OCI-LY1 (cell line): Measurements from ENCODE around the gene LSMEM2.

Experiments
- H2AFZ ChIP-seq: fragments of 200-600 bp; sonication (generic), shearing (Covaris generic); 2 replicates; pipeline ENCODE4 v1.6.0; 2014; ENCODE audit warnings: antibody characterized with exemption, mild to moderate bottlenecking, low read length
- H3F3A ChIP-seq: fragments of 200-600 bp; sonication (generic), shearing (Covaris generic); 2 replicates; pipeline ENCODE4 v1.6.0; 2014; ENCODE audit warnings: mild to moderate bottlenecking, antibody characterized with exemption, low read length, moderate library complexity; ENCODE audit not compliant: insufficient read depth
- H3K27ac ChIP-seq: fragments of 200-600 bp; sonication (generic); 2 replicates; pipeline ENCODE4 v1.5.1; 2014; ENCODE audit warnings: low read length, mixed run types, mild to moderate bottlenecking, low read depth; ENCODE audit not compliant: poor library complexity, severe bottlenecking
- H3K27me3 ChIP-seq: fragments of 200-600 bp; sonication (generic); 2 replicates; pipeline ENCODE4 v1.6.0; 2014; ENCODE audit warnings: antibody characterized with exemption, mild to moderate bottlenecking, low read length, moderate library complexity; ENCODE audit not compliant: insufficient read depth
- H3K36me3 ChIP-seq: fragments of 200-600 bp; sonication (generic); 2 replicates; pipeline ENCODE4 v1.6.1; 2014; ENCODE audit warnings: mild to moderate bottlenecking, antibody characterized with exemption, low read length, moderate library complexity, mixed read lengths; ENCODE audit not compliant: insufficient read depth
- H3K4me1 ChIP-seq: fragments of 200-600 bp; sonication (generic); 2 replicates; pipeline ENCODE4 v1.5.1; 2014; ENCODE audit warnings: mild to moderate bottlenecking, low read length, moderate library complexity; ENCODE audit not compliant: insufficient read depth, severe bottlenecking
- H3K4me2 ChIP-seq: fragments of 200-600 bp; sonication (generic), shearing (Covaris generic); 2 replicates; pipeline ENCODE4 v1.6.1; 2014; ENCODE audit warnings: low read length
- H3K4me3 ChIP-seq: fragments of 200-600 bp; sonication (generic); 2 replicates; pipeline ENCODE4 v1.5.1; 2014; ENCODE audit warnings: low read length, low read depth, mild to moderate bottlenecking, mixed read lengths; ENCODE audit not compliant: poor library complexity, severe bottlenecking
- H3K79me2 ChIP-seq: fragments of 200-600 bp; shearing (Covaris generic); 2 replicates; pipeline ENCODE4 v1.6.1; 2016; ENCODE audit warnings: mixed run types, low read length, mixed read lengths; ENCODE audit not compliant: insufficient read depth
- H3K9ac ChIP-seq: fragments of 200-600 bp; sonication (generic), shearing (Covaris generic); 2 replicates; pipeline ENCODE4 v1.6.1; 2014; ENCODE audit warnings: mild to moderate bottlenecking, low read length, mixed read lengths
- H3K9me2 ChIP-seq: fragments of 200-600 bp; sonication (generic), shearing (Covaris generic); 2 replicates; pipeline ENCODE4 v1.6.1; 2014; ENCODE audit warnings: low read depth, mild to moderate bottlenecking, low read length, mixed read lengths
- H3K9me3 ChIP-seq: fragments of 200-600 bp; shearing (Covaris generic); 2 replicates; pipeline ENCODE4 v1.6.1; 2014; ENCODE audit warnings: low read length, mixed read lengths
- H4K20me1 ChIP-seq: fragments of 200-600 bp; sonication (generic), shearing (Covaris generic); 2 replicates; pipeline ENCODE4 v1.6.0; 2016; ENCODE audit warnings: mild to moderate bottlenecking, low read length; ENCODE audit not compliant: insufficient read depth
- EZH2 ChIP-seq: fragments of 200-600 bp; sonication (generic), shearing (Covaris generic); IDR thresholded peaks from 2 replicates; pipeline ENCODE4 v1.8.0; 2017; ENCODE audit warnings: borderline replicate concordance, mixed run types, mild to moderate bottlenecking, antibody characterized with exemption, low read length, moderate library complexity, mixed read lengths
- TF ChIP-seq, protein P1 (sequence below): fragments of 200-600 bp; sonication (generic), shearing (Covaris generic); IDR thresholded peaks from 2 replicates; pipeline ENCODE4 v1.5.1; 2017; ENCODE audit warnings: mild to moderate bottlenecking, antibody characterized with exemption, low read length, moderate library complexity, mixed read lengths

Gene LSMEM2

DNA sequence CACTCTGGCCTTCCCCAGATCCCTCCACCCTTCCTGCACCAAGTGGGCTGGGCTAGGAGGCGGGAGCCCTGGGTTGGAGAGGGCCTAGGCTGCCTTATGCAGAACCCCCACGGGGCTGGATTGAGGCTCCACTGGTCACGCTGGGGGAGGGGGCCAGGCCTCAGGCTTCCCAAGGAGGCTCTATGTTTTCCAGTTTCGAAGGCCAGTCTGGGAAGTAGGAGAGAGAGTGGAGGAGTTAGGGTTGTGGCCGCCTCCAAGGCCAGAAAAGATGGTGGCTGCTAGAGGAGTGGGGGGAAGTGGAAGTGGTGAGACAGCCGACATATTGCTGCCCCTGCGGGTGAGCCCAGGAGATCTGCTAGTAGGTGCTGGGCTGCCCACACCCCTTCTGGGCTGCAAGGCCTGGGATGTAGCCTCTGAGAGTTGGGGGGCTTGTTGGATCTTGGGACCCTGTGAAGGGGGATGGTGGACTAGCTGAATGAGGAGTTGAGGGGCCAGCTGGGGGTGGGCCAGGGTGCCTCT, 41.7 kb upstream of the LSMEM2 start:
- H3K4me1 ChIP-seq, result peaks cover 46% of the 10 kb centered on the region
- H3F3A ChIP-seq, result no peaks in the 10 kb centered on the region
- no peaks in the 10 kb centered on the region for H3K9me3 ChIP-seq
- no peak overlapping the region for H2AFZ ChIP-seq
- H3K4me3 ChIP-seq, result peak overlapping the region; percentile 93
- peak overlapping the region; percentile 88 for H3K9ac ChIP-seq
- no peak for TF ChIP-seq EZH2
- TF ChIP-seq, protein P1, sequence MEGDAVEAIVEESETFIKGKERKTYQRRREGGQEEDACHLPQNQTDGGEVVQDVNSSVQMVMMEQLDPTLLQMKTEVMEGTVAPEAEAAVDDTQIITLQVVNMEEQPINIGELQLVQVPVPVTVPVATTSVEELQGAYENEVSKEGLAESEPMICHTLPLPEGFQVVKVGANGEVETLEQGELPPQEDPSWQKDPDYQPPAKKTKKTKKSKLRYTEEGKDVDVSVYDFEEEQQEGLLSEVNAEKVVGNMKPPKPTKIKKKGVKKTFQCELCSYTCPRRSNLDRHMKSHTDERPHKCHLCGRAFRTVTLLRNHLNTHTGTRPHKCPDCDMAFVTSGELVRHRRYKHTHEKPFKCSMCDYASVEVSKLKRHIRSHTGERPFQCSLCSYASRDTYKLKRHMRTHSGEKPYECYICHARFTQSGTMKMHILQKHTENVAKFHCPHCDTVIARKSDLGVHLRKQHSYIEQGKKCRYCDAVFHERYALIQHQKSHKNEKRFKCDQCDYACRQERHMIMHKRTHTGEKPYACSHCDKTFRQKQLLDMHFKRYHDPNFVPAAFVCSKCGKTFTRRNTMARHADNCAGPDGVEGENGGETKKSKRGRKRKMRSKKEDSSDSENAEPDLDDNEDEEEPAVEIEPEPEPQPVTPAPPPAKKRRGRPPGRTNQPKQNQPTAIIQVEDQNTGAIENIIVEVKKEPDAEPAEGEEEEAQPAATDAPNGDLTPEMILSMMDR, result no peak
- H3K9me2 ChIP-seq, result no peaks in the 10 kb centered on the region
- H3K79me2 ChIP-seq, result peaks cover 28% of the 10 kb centered on the region
- H3K27ac ChIP-seq, result peak overlapping the region; percentile 78
- H3K27me3 ChIP-seq, result no peaks in the 10 kb centered on the region
- no peaks in the 10 kb centered on the region for H4K20me1 ChIP-seq
- H3K36me3 ChIP-seq, result peaks cover 9% of the 10 kb centered on the region; the same call in 1 of the 2 replicates
- H3K4me2 ChIP-seq, result peak overlapping the region; percentile 98

DNA sequence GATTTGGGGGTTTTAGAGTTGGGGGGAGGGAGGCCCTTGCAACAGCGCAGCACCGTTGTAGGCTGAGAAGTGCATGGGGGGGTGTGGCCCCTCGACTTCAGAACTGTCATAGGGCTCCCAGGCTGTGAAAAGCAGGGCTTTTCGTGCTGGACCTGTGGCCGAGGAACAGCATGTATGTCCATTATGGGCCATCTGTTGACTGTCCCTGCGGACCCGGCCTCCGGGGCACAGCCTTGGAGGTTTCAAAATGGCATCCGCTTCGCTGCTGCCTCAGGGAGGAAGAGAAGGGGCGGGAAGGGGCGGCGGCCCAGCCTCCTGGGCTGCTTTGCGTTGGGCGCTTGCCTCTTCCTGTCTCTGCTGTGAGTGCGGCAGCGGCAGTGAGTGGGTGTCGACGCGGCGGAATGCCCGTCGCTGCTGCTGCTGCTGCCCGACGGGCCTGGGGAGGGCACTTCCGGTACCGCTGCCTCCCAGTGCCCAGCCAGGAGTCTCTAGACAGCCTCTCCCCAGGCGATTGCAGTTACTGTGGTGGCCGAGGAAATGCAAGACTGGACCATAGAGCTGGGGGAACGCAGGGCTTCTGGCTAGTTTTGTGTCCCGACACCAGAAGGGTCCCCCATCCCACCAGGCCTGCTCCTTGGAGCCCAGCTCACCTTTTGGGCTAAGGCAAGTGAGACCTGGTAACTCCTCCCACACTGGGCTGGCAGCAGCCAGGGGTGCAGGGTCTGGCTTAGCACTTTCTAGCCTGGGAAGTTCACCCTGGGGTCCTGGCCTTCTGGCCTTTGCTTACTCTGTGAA, 40.9 kb upstream of the LSMEM2 start:
- Histone ChIP-seq H3F3A (no peaks in the 10 kb centered on the region), H3K27me3 (no peaks in the 10 kb centered on the region), H3K36me3 (peaks cover 9% of the 10 kb centered on the region; the same call in 1 of the 2 replicates), H3K4me1 (peaks cover 54% of the 10 kb centered on the region), H3K9ac (peak overlapping the region; percentile 88), H3K9me2 (no peaks in the 10 kb centered on the region), H3K4me2 (peak overlapping the region; percentile 98), H3K27ac (peak overlapping the region; percentile 78), H3K9me3 (no peaks in the 10 kb centered on the region), H3K4me3 (peak overlapping the region; percentile 93), H3K79me2 (peaks cover 28% of the 10 kb centered on the region), H4K20me1 (no peaks in the 10 kb centered on the region), H2AFZ (no peak overlapping the region)
- TF ChIP-seq EZH2, result no peak
- TF ChIP-seq, protein P1, result no peak

DNA sequence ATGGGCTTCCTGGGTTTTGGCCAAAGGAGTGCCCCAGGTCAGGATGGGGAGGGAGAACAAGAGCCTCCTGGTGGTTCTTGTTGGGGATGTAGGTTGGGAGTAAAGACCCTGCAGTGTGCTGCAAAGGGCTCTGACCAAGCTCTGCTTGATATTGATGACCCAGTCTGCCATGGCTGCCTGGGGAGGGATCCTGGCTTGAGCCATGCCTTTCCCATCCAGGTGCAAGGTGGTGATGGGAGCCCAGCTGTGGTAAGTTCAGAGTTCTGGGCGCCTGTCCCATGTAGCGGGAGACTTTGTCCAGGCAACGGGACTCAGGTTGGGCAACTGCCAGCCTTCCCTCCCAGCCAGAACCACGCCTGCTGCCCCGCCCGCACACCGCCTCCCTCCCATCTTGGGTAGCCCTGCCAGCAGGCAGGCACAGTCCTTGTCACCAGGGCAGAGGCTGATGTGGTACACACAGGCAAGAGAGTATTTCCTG, 40.3 kb upstream of the LSMEM2 start:
- H3K36me3 ChIP-seq, result peaks cover 9% of the 10 kb centered on the region; the same call in 1 of the 2 replicates
- peak overlapping the region; percentile 98 for H3K4me2 ChIP-seq
- no peaks in the 10 kb centered on the region for H3F3A ChIP-seq
- H3K9me3 ChIP-seq, result no peaks in the 10 kb centered on the region
- H3K4me1 ChIP-seq, result peaks cover 60% of the 10 kb centered on the region
- H3K27ac ChIP-seq, result peak overlapping the region; percentile 78
- H3K79me2 ChIP-seq, result peaks cover 28% of the 10 kb centered on the region
- H4K20me1 ChIP-seq, result no peaks in the 10 kb centered on the region
- TF ChIP-seq, protein P1, result no peak
- TF ChIP-seq EZH2, result no peak
- peak overlapping the region; percentile 88 for H3K9ac ChIP-seq
- H3K4me3 ChIP-seq, result peak overlapping the region; percentile 93
- H2AFZ ChIP-seq, result no peak overlapping the region
- H3K27me3 ChIP-seq, result no peaks in the 10 kb centered on the region
- no peaks in the 10 kb centered on the region for H3K9me2 ChIP-seq
